ENCODE measurements around the gene TRIM8. TPM values are rescaled to one million over a fixed set of nuclear protein-coding genes. Genes with fewer than 3 reads are reported as not detected.

The TRIM8 gene
- total RNA-seq, 1 donor from 2014 or later: 182 TPM

- no peak for TF ChIP-seq CTCF (conservative IDR thresholded peaks at IDR 0.05; ENCODE audit: low read depth, low read length)
- H3K4me3 ChIP-seq (ENCODE audit: low read depth, low read length): peak overlapping the region; percentile 81
- no peak for DNase-seq (ENCODE audit: low read depth)
Observed at GRCh38 chr10:102646610-102647442, 2.5 kb downstream of the TRIM8 start.

GRCh38 chr10:102647443-102648268, 3.4 kb downstream of the TRIM8 start:
- H3K4me3 ChIP-seq (ENCODE audit: low read depth, low read length): peak overlapping the region; percentile 81
- TF ChIP-seq CTCF (conservative IDR thresholded peaks at IDR 0.05; ENCODE audit: low read depth, low read length): no peak
- no peak for DNase-seq (ENCODE audit: low read depth)

- peak overlapping the region; percentile 81 for H3K4me3 ChIP-seq (ENCODE audit: low read depth, low read length)
- no peak for DNase-seq (ENCODE audit: low read depth)
- no peak for TF ChIP-seq CTCF (conservative IDR thresholded peaks at IDR 0.05; ENCODE audit: low read depth, low read length)
Observed at GRCh38 chr10:102648269-102648888, 4.1 kb downstream of the TRIM8 start.

- peak overlapping the region; percentile 81 for H3K4me3 ChIP-seq (ENCODE audit: low read depth, low read length)
- DNase-seq (ENCODE audit: low read depth): no peak
- no peak for TF ChIP-seq CTCF (conservative IDR thresholded peaks at IDR 0.05; ENCODE audit: low read depth, low read length)
Observed at GRCh38 chr10:102648889-102649796, 4.9 kb downstream of the TRIM8 start.

- DNase-seq (ENCODE audit: low read depth): no peak
- H3K4me3 ChIP-seq (ENCODE audit: low read depth, low read length): peak overlapping the region; percentile 81
- TF ChIP-seq CTCF (conservative IDR thresholded peaks at IDR 0.05; ENCODE audit: low read depth, low read length): no peak
Observed at GRCh38 chr10:102649797-102650654, 5.7 kb downstream of the TRIM8 start.

All from epithelial cell of proximal tubule (primary cell).